GM12878 (cell line): ENCODE results near the gene NFATC2. TPM values are rescaled to one million over a fixed set of nuclear protein-coding genes. Genes with fewer than 3 reads are reported as not detected.

ENCODE experiments used
- ATAC-seq: fragments of 200-7000 bp; cut with Tn5 transposase; 3 replicates; pipeline ENCODE4 v1.9.1; 2020; ENCODE audit warnings: mild to moderate bottlenecking, moderate library complexity
- BruUV-seq: library from RNA; stranded (reverse); fragments of 400-500 nt; replicated peaks from 2 replicates; lab custom pipeline; 2021; lab: Mats Ljungman, UMichigan
- CTCF ChIA-PET: fragments of 300-600 bp; sonication (Branson Sonifier 250); formaldehyde crosslinking; extraction: SDS; loops from one replicate; lab custom pipeline; 2021; ENCODE audit warnings: inconsistent platforms; lab: Yijun Ruan, JAX
- POLR2A ChIA-PET: fragments of 350-600 bp; formaldehyde crosslinking; extraction: SDS; loops from one replicate; lab custom pipeline; 2021; ENCODE audit warnings: inconsistent platforms; lab: Charles Lee
- RAD21 ChIA-PET: fragments of 300-600 bp; sonication (Branson Sonifier 250); formaldehyde crosslinking; loops from one replicate; lab custom pipeline; 2023; ENCODE audit warnings: antibody characterized with exemption; ENCODE audit not compliant: unreplicated experiment; lab: Charles Lee
- SMC1A ChIA-PET: fragments of 300-600 bp; sonication (Branson Sonifier 250); formaldehyde crosslinking; loops from one replicate; lab custom pipeline; 2023; ENCODE audit not compliant: unreplicated experiment, uncharacterized antibody; lab: Charles Lee
- DNase-seq: peaks from one replicate; pipeline ENCODE4 v3.0.0-alpha.2; 2011; ENCODE audit warnings: low read depth, low spot score
- FAIRE-seq: peaks from 3 replicates; lab custom pipeline; 2011; peaks lifted over from hg19 to GRCh38; lab: Jason Lieb, UNC
- H2AFZ ChIP-seq: 2 replicates; pipeline ENCODE4 v1.6.0; 2011; ENCODE audit warnings: low read depth, low read length, control low read depth; ENCODE audit not compliant: control insufficient read depth
- H3K27ac ChIP-seq: 2 replicates; pipeline ENCODE4 v1.5.1; 2011; ENCODE audit warnings: control low read depth; ENCODE audit not compliant: control insufficient read depth, insufficient read depth
- H3K27me3 ChIP-seq, 2 experiments: replicated peaks in 1 of 2; 2 replicates each; pipeline versions ENCODE4 v1.6.0 to v1.6.1; 2011; ENCODE audit warnings: low read length in 1 of 2; ENCODE audit not compliant: control insufficient read depth in 2 of 2, insufficient read depth in 2 of 2
- H3K36me3 ChIP-seq, 2 experiments: 2 replicates each; pipeline ENCODE4 v1.5.1; 2011; ENCODE audit warnings: low read length in 1 of 2; ENCODE audit not compliant: control insufficient read depth in 2 of 2, insufficient read depth in 2 of 2
- H3K4me1 ChIP-seq: 2 replicates; pipeline ENCODE4 v1.6.1; 2011; ENCODE audit warnings: mild to moderate bottlenecking, low read length, moderate library complexity, mixed read lengths; ENCODE audit not compliant: control insufficient read depth, insufficient read depth
- H3K4me2 ChIP-seq: 2 replicates; pipeline ENCODE4 v1.6.0; 2011; ENCODE audit warnings: control low read depth; ENCODE audit not compliant: control insufficient read depth, insufficient read depth
- H3K4me3 ChIP-seq: fragments of 200-600 bp; sonication (generic); 2 replicates; pipeline ENCODE4 v1.5.1; 2016
- H3K79me2 ChIP-seq: 2 replicates; pipeline ENCODE4 v1.6.0; 2011; ENCODE audit warnings: low read length; ENCODE audit not compliant: control insufficient read depth, insufficient read depth
- H3K9ac ChIP-seq: 2 replicates; pipeline ENCODE4 v1.8.0; 2011; ENCODE audit warnings: low read length, control low read depth, mixed read lengths; ENCODE audit not compliant: control insufficient read depth, insufficient read depth
- H3K9me3 ChIP-seq: replicated peaks from 3 replicates; pipeline ENCODE4 v1.5.1; 2011; ENCODE audit warnings: mild to moderate bottlenecking, low read length; ENCODE audit not compliant: control insufficient read depth, insufficient read depth
- H4K20me1 ChIP-seq: 2 replicates; pipeline ENCODE4 v1.6.0; 2011; ENCODE audit not compliant: control insufficient read depth, insufficient read depth
- ATF7 ChIP-seq: fragments of 450-650 bp; IDR thresholded peaks from 2 replicates; pipeline ENCODE4 v1.6.1; 2016; ENCODE audit warnings: low read depth, mild to moderate bottlenecking
- CREM ChIP-seq: IDR thresholded peaks from 2 replicates; pipeline ENCODE4 v1.6.1; 2014; ENCODE audit warnings: antibody characterized with exemption, low read depth
- HDAC2 ChIP-seq: fragments of 200-600 bp; sonication (generic); IDR thresholded peaks from 2 replicates; pipeline ENCODE4 v1.6.1; 2017
- POLR2AphosphoS2 ChIP-seq: IDR thresholded peaks from 2 replicates; pipeline ENCODE4 v1.6.1; 2011; ENCODE audit warnings: low read depth, mild to moderate bottlenecking, low read length, improper control_type of control experiment, moderate library complexity
- RELB ChIP-seq: fragments of 450-650 bp; IDR thresholded peaks from 2 replicates; pipeline ENCODE4 v1.6.1; 2017; ENCODE audit warnings: low read depth, mild to moderate bottlenecking, moderate library complexity
- RUNX3 ChIP-seq: IDR thresholded peaks from 2 replicates; pipeline ENCODE4 v1.6.1; 2012; ENCODE audit warnings: low read length, inconsistent platforms
- SUPT20H ChIP-seq: IDR thresholded peaks from 2 replicates; pipeline ENCODE4 v1.6.1; 2011; ENCODE audit warnings: low read depth, mild to moderate bottlenecking, low read length, moderate library complexity, borderline replicate concordance; ENCODE audit not compliant: control insufficient read depth
- WGBS: methylation state at CpG from one replicate; pipeline ENCODE4 v1.1.6; 2016; ENCODE audit warnings: low lambda C conversion rate; ENCODE audit not compliant: insufficient replicate concordance, insufficient coverage; ENCODE audit errors: missing lambda C conversion rate; 5-methylcytosine and 5-hydroxymethylcytosine counted together
- in situ Hi-C: fragments of 300-500 bp; cut with MboI; formaldehyde crosslinking; loops from 9 replicates; pipeline ENCODE4 v1.14.3; 2018; ENCODE audit warnings: mixed read lengths
- intact Hi-C: fragments of 100-400 bp; cut with micrococcal nuclease; formaldehyde crosslinking; loops from one replicate; pipeline ENCODE4 v1.14.2; 2022; ENCODE audit not compliant: unreplicated experiment
- polyA plus RNA-seq, 11 experiments: library from polyadenylated mRNA; depleted of rRNA in 4 of 11; unstranded in 6 of 11; stranded (reverse) in 5 of 11; fragments of >200 nt; fragmentation: Nextera tagmentation in 4 of 11; fragmentation: Illumina TruSeq in 1 of 11; extraction: Ambion mirVana in 4 of 11; extraction: Trizol in 1 of 11; gene quantifications; 1 replicate in 1 of 11; 2 replicates in 10 of 11; pipeline versions ENCODE4 v1.2.1 to v1.2.3, GENCODE V29; 2011 to 2016; ENCODE audit warnings: inconsistent platforms in 2 of 11, missing spikeins in 2 of 11, low read depth in 1 of 11
- total RNA-seq, 4 experiments: library from RNA; depleted of rRNA in 3 of 4; stranded (reverse); fragments of >200 nt in 3 of 4; fragmentation: Illumina TruSeq in 1 of 4; extraction: Trizol in 1 of 4; gene quantifications; 2 replicates each; pipeline versions ENCODE4 v1.2.1 to v1.2.3, GENCODE V29; 2013 to 2021

NFATC2 gene
- total and polyA plus RNA-seq, 10 of the 15 experiments (the other 5 are each of a cell fraction or from before 2014, with no cell fraction given) = 3.3 to 20.0 (median 7.3) TPM

DNA sequence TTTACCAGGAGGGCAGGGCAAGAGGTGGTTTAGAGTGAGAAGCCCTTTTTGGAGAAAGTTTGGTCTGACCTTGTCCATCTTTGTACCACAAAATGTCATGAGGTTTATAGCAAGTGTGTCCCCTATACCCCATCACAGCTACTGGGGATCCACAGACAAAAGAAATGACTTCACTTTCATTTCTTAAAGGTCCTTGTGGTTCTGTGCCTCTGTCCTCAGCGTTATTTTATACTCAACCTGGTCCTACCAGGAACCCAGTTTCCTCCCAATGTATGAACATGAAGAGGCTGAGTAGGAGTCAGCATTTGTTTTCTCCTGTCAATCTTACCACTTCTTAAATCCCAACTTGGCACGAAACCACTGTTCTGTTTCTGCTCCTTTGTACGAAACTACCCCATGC lies 157.6 kb downstream of the NFATC2 start:
- H3K4me1 ChIP-seq = peaks cover 42% of the 10 kb centered on the region
- H3K27ac ChIP-seq = no peak overlapping the region
- POLR2A ChIA-PET = interaction anchor here (1.0 kb wide), 1 partner anchor 235 kb away, joined by 4 read pairs; no protein-coding TSS in a partner anchor

More for the DNA sequence above, 157.6 kb downstream of the NFATC2 start:
- Histone ChIP-seq H3K79me2 (no peaks in the 10 kb centered on the region), H3K9me3 (no peaks in the 10 kb centered on the region), H3K4me2 (no peak overlapping the region; the same call in 1 of the 2 replicates), H2AFZ (no peak overlapping the region), H3K4me3 (no peak overlapping the region), H3K36me3 (peaks cover 0 to 1% of the 10 kb centered on the region in 2 experiments; a peak in 2 of 4 replicates), H4K20me1 (no peaks in the 10 kb centered on the region), H3K9ac (no peak overlapping the region), H3K27me3 (no peaks in the 10 kb centered on the region)
- peak; percentile 17; the same call in 1 of the 2 replicates for TF ChIP-seq RUNX3
- TF ChIP-seq RELB = no peak
- no peak for TF ChIP-seq SUPT20H
- TF ChIP-seq POLR2AphosphoS2 = no peak
- 0 out of 2 replicates have a peak, but pooled peaks have one; percentile 15 for TF ChIP-seq ATF7
- TF ChIP-seq HDAC2 = no peak
- no peak for TF ChIP-seq CREM
- DNase-seq = no peak
- peak; percentile 56 for ATAC-seq
- FAIRE-seq = no peak
- intact Hi-C loops (loop anchor here (5.0 kb wide), 2 partner anchors 77 to 157 kb away; partner anchors contain the start of gene NFATC2), in situ Hi-C loops (no loop called here)
- BruUV-seq = no TSS peak
- ChIA-PET RAD21 (interaction anchor here (1.0 to 3.0 kb wide), 9 partner anchors 17 to 211 kb away, joined by 3 to 15 read pairs (median 5); partner anchors contain the start of gene NFATC2), CTCF (interaction anchor here (0.6 to 3.6 kb wide), 10 partner anchors 12 to 397 kb away, joined by 3 to 87 read pairs (median 4); no protein-coding TSS in a partner anchor), SMC1A (interaction anchor here (0.6 to 3.8 kb wide), 8 partner anchors 32 to 397 kb away, joined by 3 to 60 read pairs (median 10); no protein-coding TSS in a partner anchor)
- 41% methylated on average over 3 of the region's 3 CpGs for WGBS
